ENCODE measurements around the gene ZMYM5. TPM values are rescaled to one million over a fixed set of nuclear protein-coding genes. Genes with fewer than 3 reads are reported as not detected.
"Not testable (repeated sequence)": the region's sequence is repeated elsewhere in the genome, so short reads cannot be mapped to it uniquely, and the experiment has no call there.

ZMYM5 gene
- total and polyA plus RNA-seq, 8 donors, result 4.4 to 67.4 (median 12.1) TPM

DNA sequence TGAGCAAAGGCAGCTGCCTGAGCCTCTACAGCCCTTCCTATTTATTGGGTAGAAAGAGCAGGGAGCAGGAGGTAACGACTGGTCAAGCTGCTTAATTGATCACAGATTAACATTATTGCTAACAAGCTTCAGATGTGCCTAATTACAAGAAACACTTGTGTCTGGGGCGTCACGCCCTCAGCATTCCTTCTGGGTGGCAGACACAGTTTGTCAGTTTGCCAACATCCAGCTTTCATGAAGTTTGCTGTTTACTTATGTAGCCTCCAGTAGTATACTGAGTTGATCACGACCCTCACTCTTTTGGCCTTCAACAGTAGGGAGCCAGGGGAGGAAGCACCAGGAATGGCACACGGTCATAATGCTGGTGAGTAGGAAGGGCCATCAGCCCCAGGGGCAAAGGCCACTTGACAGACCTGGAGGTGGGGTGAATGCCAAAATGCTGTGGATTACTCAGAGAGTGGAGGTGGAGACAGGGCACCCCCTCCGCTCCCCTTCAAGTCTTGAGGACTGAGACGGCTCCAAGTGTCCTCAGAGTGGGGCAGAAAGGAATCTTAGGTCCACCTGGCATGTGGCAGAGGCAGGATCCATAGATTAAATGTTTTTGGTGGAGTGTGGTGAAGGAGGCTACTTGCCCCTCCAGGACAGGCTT is 45.8 kb downstream of the ZMYM5 start:
- Histone ChIP-seq H3K4me3 (no peak overlapping the region), H3K36me3 (peaks cover 11 to 44% (median 36%) of the 10 kb centered on the region in 4 donors), H3K4me1 (no peaks in the 10 kb centered on the region), H3K27me3 (no peaks in the 10 kb centered on the region), H3K27ac (no peak overlapping the region), H3K9me3 (no peaks in the 10 kb centered on the region)
- TF ChIP-seq POLR2A (IDR thresholded peaks at IDR 0.05) (no peak), POLR2AphosphoS5 (IDR thresholded peaks at IDR 0.05) (no peak), EP300 (IDR thresholded peaks at IDR 0.05) (no peak)
- TF ChIP-seq, protein P1, sequence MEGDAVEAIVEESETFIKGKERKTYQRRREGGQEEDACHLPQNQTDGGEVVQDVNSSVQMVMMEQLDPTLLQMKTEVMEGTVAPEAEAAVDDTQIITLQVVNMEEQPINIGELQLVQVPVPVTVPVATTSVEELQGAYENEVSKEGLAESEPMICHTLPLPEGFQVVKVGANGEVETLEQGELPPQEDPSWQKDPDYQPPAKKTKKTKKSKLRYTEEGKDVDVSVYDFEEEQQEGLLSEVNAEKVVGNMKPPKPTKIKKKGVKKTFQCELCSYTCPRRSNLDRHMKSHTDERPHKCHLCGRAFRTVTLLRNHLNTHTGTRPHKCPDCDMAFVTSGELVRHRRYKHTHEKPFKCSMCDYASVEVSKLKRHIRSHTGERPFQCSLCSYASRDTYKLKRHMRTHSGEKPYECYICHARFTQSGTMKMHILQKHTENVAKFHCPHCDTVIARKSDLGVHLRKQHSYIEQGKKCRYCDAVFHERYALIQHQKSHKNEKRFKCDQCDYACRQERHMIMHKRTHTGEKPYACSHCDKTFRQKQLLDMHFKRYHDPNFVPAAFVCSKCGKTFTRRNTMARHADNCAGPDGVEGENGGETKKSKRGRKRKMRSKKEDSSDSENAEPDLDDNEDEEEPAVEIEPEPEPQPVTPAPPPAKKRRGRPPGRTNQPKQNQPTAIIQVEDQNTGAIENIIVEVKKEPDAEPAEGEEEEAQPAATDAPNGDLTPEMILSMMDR (IDR thresholded peaks at IDR 0.05), result no peak
- intact Hi-C loops (cut with DNase I; ENCODE audit: low total_unique reads), result no loop called here
- DNase-seq, result no peak
- 78 to 83% (median 80%) methylated on average over 7 of the region's 7 CpGs for WGBS, 5 donors

DNA sequence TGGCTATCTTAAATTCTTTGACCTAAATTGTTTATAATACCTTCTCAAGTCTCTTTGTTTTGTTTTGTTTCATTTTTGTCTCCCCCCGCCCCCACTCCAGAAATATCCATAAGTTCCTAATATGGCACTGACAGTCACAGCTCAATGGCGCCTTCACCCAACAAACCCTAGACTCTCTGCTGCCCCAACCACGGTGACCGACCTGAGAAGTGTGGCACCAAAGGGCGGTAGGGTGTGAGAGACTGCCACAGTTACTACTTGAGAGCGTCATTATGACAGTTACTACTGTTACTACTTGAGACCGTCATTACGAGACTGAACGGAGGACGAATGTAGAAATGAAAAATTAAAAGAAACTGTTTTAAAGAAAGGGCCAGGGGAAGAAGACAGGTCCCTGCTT is 46.3 kb downstream of the ZMYM5 start:
- WGBS, 5 donors, result 93 to 99% (median 95%) methylated on average over 10 of the region's 10 CpGs
- H3K27me3 ChIP-seq, result no peaks in the 10 kb centered on the region
- peaks cover 11 to 39% (median 32%) of the 10 kb centered on the region in 4 donors for H3K36me3 ChIP-seq

DNA sequence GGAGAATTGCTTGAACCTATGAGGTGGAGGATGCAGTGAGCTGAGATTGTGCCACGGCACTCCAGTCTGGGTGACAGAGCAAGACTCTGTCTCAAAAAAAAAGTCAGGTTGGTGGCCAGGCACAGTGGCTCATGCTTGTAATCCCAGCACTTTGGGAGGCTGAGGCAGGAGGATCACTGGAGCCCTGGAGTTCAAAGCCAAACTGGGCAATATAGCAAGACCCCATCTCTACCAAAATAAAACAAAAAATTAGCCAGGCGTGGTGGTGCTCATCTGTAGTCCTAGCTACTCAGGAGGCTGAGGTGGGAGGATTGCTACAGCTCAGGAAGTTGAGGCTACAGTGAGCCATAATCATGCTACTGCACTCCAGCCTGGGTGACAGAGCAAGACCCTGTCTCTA is 47.6 kb downstream of the ZMYM5 start:
- DNase-seq; intact Hi-C loops (cut with DNase I; ENCODE audit: low total_unique reads); H3K9me3 ChIP-seq; H3K4me1 ChIP-seq; H3K27ac ChIP-seq; H3K4me3 ChIP-seq; H3K27me3 ChIP-seq: not testable (repeated sequence)
- 94 to 100% (median 100%) methylated on average over 2 of the region's 2 CpGs for WGBS, 5 donors
- H3K36me3 ChIP-seq, result peaks cover 11 to 29% (median 26%) of the 10 kb centered on the region in 4 donors

More for the DNA sequence above, 46.3 kb downstream of the ZMYM5 start:
- no peak for DNase-seq
- H3K4me3 ChIP-seq, result no peak overlapping the region
- no peaks in the 10 kb centered on the region for H3K9me3 ChIP-seq
- no peak overlapping the region for H3K27ac ChIP-seq
- intact Hi-C loops (cut with DNase I; ENCODE audit: low total_unique reads), result no loop called here
- TF ChIP-seq EP300 (IDR thresholded peaks at IDR 0.05), result no peak
- no peak for TF ChIP-seq POLR2AphosphoS5 (IDR thresholded peaks at IDR 0.05)
- TF ChIP-seq, protein P1 (IDR thresholded peaks at IDR 0.05), result no peak
- TF ChIP-seq POLR2A (IDR thresholded peaks at IDR 0.05), result no peak
- no peaks in the 10 kb centered on the region for H3K4me1 ChIP-seq

DNA sequence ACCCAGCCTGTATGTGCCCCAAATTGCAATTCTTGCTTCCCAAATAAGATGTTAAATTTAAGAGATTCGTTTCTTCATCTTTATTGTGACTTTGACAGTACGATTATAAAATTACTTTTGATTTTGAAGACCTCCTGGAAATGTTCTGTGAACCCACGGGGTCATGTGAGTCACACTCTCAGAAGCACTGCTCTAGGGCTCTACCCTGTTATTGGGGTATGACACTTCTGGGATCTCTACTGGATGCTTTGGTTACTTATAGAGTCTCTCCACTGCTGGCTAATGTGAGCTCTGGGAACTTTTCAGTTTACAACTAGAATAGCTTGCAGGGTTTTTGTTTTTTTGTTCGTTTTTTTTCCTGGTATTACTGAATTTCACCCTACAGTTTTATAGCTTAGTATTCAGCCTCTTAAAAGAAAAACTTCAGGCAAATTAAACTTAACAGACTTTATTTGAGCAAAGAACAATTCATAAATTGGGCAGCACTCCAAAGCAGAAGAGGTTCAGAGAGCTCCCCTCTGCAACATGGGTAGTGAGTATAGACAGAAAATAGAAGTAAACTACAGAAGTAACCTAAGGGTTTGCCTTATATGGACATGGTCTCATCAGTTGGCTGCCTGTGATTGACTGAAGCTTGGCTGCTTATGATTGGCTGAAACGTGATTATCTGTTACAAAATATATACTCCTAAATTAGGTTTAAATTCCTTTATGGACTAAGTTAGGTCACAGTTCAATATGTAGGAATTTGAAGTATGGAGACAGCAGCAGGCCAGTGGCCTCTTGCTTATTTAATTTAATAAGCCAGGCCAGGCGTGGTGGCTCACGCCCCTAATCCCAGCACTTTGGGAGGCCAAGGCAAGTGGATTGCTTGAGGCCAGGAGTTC is 52.2 kb downstream of the ZMYM5 start:
- H3K27me3 ChIP-seq, result no peaks in the 10 kb centered on the region
- DNase-seq, result no peak
- H3K36me3 ChIP-seq, result peaks cover 0 to 7% (median 0%) of the 10 kb centered on the region in 4 donors
- no peak overlapping the region for H3K27ac ChIP-seq
- TF ChIP-seq, protein P1 (IDR thresholded peaks at IDR 0.05), result no peak
- TF ChIP-seq POLR2AphosphoS5 (IDR thresholded peaks at IDR 0.05), result no peak
- TF ChIP-seq POLR2A (IDR thresholded peaks at IDR 0.05), result no peak
- TF ChIP-seq EP300 (IDR thresholded peaks at IDR 0.05), result no peak
- H3K4me3 ChIP-seq, result no peak overlapping the region
- no peaks in the 10 kb centered on the region for H3K4me1 ChIP-seq
- intact Hi-C loops (cut with DNase I; ENCODE audit: low total_unique reads), result no loop called here
- WGBS, 5 donors, result 90 to 96% (median 92%) methylated on average over 7 of the region's 7 CpGs
- H3K9me3 ChIP-seq, result no peaks in the 10 kb centered on the region

Measured in stomach (tissue), 9 donors.